ENCODE measurements around the gene ACP2.

DNA sequence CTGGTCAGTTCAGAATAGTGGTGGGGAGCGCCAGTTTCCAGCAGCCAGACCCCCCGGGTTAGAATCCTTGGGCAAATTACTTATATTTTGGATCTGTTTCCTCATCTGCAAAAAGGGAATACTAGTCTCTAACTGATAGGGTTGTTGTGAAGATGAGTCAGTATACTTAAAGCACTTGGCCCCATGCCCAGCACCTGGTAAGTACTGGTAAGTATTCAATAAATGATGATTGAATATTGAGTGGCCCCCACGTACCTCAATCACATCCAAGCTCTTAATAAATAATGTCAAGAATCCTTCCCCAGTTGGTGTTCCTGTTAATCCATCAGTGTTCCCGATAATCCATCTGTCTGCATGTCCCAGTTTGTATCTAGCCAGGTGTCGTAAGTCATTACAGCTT is 12.1 kb downstream of the ACP2 start:
- TF ChIP-seq, protein P1, sequence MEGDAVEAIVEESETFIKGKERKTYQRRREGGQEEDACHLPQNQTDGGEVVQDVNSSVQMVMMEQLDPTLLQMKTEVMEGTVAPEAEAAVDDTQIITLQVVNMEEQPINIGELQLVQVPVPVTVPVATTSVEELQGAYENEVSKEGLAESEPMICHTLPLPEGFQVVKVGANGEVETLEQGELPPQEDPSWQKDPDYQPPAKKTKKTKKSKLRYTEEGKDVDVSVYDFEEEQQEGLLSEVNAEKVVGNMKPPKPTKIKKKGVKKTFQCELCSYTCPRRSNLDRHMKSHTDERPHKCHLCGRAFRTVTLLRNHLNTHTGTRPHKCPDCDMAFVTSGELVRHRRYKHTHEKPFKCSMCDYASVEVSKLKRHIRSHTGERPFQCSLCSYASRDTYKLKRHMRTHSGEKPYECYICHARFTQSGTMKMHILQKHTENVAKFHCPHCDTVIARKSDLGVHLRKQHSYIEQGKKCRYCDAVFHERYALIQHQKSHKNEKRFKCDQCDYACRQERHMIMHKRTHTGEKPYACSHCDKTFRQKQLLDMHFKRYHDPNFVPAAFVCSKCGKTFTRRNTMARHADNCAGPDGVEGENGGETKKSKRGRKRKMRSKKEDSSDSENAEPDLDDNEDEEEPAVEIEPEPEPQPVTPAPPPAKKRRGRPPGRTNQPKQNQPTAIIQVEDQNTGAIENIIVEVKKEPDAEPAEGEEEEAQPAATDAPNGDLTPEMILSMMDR (IDR thresholded peaks at IDR 0.05): no peak
- TF ChIP-seq POLR2AphosphoS5 (IDR thresholded peaks at IDR 0.05): no peak
